ENCODE results near the gene CABLES1.

Gene CABLES1

GRCh38 chr18:23137097-23137635 lies 1.9 kb downstream of the CABLES1 start:
- TF ChIP-seq CTCF (IDR thresholded peaks at IDR 0.05; ENCODE audit: low read depth, low read length, missing control alignments), result no peak
- peak overlapping the region; percentile 70 for H3K4me3 ChIP-seq (ENCODE audit: low read depth, low read length)
- no peak for DNase-seq (ENCODE audit: low read depth)

- DNase-seq (ENCODE audit: low read depth), result no peak
Measured at GRCh38 chr18:23137788-23138216, 2.5 kb downstream of the CABLES1 start.

GRCh38 chr18:23138471-23138870 lies 3.2 kb downstream of the CABLES1 start:
- no peak for DNase-seq (ENCODE audit: low read depth)
- H3K4me3 ChIP-seq (ENCODE audit: low read depth, low read length), result no peak overlapping the region; the same call in 1 of the 2 replicates
- no peak for TF ChIP-seq CTCF (IDR thresholded peaks at IDR 0.05; ENCODE audit: low read depth, low read length, missing control alignments)

More at GRCh38 chr18:23137788-23138216, 2.5 kb downstream of the CABLES1 start:
- no peak for TF ChIP-seq CTCF (IDR thresholded peaks at IDR 0.05; ENCODE audit: low read depth, low read length, missing control alignments)
- peak overlapping the region; percentile 70 for H3K4me3 ChIP-seq (ENCODE audit: low read depth, low read length)

GRCh38 chr18:23141104-23141999 lies 6.1 kb downstream of the CABLES1 start:
- TF ChIP-seq CTCF (IDR thresholded peaks at IDR 0.05; ENCODE audit: low read depth, low read length, missing control alignments), result no peak
- no peak overlapping the region for H3K4me3 ChIP-seq (ENCODE audit: low read depth, low read length)
- DNase-seq (ENCODE audit: low read depth), result no peak

GRCh38 chr18:23142251-23142929 lies 7.1 kb downstream of the CABLES1 start:
- no peak overlapping the region for H3K4me3 ChIP-seq (ENCODE audit: low read depth, low read length)
- no peak for TF ChIP-seq CTCF (IDR thresholded peaks at IDR 0.05; ENCODE audit: low read depth, low read length, missing control alignments)
- DNase-seq (ENCODE audit: low read depth), result no peak

- no peak overlapping the region for H3K4me3 ChIP-seq (ENCODE audit: low read depth, low read length)
- no peak for TF ChIP-seq CTCF (IDR thresholded peaks at IDR 0.05; ENCODE audit: low read depth, low read length, missing control alignments)
- no peak for DNase-seq (ENCODE audit: low read depth)
Measured at GRCh38 chr18:23143016-23143814, 7.9 kb downstream of the CABLES1 start.
